GM12891 (cell line): Measurements from ENCODE around the gene SBNO2.

Experiments used
- POLR2A ChIP-seq: IDR thresholded peaks from 2 replicates; pipeline ENCODE4 v1.6.1; 2011; ENCODE audit warnings: low read depth, low read length, control low read depth
- POLR2AphosphoS5 ChIP-seq: IDR thresholded peaks from 2 replicates; pipeline ENCODE4 v1.6.1; 2011; ENCODE audit warnings: low read depth, low read length, control low read depth
- TAF1 ChIP-seq: IDR thresholded peaks from 2 replicates; pipeline ENCODE4 v1.6.1; 2011; ENCODE audit warnings: low read depth, low read length, control low read depth

- TF ChIP-seq POLR2AphosphoS5 (no peak), POLR2A (no peak), TAF1 (no peak)
Observed at GRCh38 chr19:1122021-1122971, 51.8 kb downstream of the SBNO2 start.
